ENCODE data around the gene DGCR8.
A peak's percentile ranks its signal among the peaks of the same experiment; 100 is the strongest.

Gene DGCR8

DNA sequence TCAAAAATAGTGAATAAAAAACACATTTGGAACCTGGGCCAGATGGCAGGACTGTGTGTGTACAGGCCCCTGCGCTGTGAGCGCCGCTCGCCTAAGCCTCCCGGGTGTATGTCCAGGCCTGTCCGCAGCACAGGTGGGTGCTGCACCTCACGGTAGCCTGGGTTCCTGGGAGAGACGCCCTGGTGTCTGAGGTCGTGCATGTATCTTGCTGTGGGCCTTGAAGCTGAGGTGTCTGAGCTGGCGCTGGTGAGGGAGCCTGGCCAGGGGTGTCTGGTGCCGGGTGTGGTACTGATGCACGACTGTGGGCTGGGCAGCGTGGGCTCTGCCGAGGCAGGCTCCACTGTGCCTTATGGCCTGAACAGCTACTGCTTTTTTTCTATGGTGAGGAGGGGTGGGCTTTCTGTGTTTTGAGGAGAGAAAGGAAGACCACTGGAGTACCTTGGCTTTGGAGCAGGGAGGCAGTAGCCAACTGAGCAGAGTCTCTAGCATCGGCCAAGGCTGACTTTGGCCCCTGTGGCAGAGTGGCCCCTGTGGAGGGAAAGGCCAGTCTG, 47.4 kb downstream of the DGCR8 start:
- no peak for DNase-seq

DNA sequence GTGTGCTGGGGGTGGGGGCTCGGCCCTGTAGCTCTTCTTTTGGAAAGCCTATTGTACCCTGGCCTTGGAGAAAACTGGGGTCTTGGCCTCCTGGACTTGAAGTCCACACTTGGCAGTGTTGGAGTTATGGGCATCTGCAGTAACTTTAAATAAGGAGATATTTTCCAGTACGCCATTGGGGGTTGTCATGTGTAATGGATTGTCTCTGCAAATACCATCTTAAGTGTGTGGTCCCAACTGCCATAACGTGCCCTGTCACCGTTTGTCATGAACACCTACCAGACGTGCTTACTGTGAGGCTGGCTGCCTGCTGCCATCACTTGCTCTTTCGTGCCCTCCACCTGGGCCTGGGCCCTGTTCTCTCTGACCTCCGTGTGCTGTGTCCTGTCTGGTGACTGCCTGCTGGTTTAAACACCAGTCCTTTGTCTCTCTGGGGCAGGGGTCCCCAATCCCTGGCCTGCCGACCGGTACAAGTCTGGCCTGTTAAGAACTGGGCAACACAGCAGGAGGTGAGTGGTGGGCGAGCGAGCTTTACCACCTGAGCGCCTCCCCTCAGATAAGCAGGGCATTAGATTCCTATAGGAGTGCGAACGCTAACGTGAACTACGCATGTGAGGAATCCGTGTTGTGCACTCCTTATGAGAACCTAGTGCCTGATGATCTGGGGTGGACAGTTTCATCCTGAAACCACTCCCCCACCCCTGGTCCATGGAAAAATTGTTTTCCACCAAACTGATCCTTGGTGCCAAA, 48.0 kb downstream of the DGCR8 start:
- no peak for DNase-seq

DNA sequence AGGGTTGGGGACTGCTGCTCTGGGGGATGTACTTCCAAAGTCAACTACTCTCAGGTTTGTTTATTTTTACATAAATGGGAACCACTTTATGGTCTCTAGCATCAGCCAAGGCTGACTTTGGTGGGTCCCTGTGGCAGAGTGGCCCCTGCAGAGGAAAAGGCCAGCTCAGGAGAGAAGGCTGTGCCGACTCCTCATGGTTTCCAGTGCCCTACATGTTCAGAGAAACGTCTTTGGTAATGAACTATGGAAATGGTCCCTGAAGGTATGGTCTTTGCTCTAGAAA, 48.5 kb downstream of the DGCR8 start:
- DNase-seq, result no peak

DNA sequence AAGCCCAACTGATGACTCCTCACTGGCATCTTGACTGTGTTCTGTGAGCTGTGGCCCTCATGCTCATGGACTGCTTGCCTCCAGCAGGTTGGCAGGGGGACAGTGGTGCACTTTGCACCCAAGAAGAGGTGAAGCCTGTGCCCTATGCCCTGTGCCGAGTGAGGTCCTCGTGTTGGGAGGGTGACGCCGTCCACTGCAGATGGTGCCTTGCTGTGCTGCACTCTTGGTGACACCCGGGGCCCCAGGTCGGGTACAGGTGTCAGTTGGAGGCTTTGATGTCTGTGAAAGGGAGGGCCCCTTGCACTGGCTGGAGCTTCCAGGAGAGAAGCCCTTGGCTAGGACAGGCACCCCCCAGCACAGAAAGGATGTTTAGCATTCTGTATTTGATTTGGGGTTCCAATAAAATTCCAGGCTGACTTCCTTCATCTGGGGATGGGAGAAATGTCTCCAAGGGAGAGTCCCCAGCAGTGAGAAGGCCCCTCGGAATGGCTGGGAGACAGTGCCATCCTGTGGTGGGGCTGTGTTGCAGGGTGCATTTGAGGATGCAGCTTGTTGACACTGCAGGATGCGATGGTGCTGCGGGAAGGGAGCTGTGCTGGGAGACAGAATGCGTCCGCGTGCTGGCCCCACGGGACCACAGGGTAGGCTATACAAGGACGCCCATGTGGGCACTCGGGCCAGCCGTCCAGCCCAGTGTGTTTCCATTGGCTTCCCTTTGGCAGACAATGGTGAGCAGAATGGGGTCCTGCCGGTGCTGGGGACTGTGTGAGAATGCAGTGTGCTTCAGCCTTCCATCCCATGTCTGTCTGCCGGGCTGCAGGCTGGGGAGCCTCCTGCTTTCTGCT, 49.1 kb downstream of the DGCR8 start:
- DNase-seq, result no peak

DNA sequence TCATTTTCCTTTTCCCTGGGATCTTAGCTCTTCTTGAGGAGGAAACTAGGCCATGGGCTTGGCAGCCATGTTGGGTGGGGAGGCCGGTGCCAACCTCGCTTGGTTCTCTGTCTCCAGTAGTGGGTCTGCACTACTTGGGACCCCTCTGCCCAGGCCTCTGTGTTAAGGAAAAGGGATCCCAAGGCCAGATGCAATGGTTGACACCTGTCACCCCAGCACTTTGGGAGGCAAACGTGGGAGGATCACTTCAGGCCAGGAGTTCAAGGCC, 49.6 kb downstream of the DGCR8 start:
- DNase-seq, result no peak

DNA sequence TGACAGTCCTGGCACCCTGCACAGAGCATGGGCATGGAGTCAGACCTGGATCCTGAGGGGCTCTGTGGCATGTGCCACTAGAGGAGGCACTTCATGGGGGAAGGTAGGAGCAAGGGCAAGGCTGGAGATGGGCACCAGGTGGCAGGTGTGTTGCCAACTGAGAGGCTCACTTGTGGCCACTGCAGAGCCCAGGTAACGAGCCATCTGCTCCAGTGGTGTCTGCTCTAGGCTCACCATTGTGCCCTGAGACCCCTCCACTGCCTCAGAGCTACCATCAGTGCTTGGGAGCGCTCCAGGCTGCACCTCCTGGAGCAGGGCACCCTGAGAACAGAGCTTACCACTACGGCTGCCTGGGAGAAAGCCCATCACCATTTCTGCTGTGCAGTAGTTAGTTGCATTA, 50.3 kb downstream of the DGCR8 start:
- no peak for DNase-seq

DNA sequence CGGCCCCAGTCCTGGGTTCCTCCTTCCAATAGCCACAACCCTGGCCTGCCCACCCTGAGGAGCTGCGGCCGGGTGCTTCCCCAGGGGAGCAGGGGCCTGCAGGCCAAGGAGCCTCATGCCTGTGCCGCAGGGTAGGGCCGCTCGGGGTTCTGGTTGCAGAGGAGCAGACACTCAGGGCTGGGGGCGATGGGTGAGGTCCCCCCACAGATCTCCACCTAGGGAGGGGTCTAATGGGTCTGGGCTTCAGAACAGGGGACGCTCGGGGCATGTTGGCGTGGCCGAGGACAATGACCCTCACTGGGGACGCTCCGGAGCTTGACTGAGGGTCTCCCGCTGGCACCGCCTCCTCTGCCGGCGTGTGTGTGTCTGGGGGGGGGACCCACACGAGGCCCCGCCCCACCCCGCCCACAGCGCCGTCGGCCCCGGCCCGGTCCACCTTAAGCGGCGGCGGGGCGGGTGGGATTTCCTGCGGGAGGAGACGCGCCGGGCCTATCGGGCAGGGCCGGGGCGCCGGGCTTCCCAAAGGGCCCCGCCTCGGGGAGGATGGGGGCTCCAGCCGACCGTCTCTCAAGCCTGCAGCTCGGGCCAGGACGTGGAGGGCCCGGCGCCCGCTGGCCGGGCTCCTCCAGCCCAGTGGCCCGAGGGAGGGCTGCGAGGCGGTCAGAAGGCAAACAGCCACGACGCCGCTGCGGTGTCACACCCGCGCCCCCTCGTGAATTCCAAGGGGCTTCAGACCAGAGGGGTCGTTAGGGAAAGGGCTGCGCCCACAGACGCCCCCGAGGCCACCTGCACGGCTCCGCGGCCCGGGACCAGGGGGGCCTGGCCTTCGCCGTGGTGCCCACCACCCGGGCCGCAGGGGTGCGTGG, 50.9 kb downstream of the DGCR8 start:
- DNase-seq, result peak; percentile 89

DNA sequence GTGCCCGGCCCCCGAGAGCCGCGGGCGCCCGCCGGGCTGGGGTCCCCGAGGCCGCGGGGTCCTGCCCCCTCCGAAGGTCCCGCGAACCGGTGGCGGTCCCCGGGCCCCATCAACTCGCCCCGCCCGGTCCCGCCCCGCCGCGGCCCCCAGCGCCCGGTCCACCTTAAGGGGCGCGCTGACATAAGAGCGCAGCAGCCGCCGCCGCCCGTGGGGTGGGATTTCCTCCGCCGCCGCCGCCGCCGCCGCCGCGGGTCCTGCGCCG, 51.5 kb downstream of the DGCR8 start, which contains the start of gene ZDHHC8:
ZDHHC8 (plus strand) TSS at position 208 of the 262 bp plus-strand sequence. CDS start 144 bp downstream, outside the sequence.
- DNase-seq, result peak; percentile 26

DNA sequence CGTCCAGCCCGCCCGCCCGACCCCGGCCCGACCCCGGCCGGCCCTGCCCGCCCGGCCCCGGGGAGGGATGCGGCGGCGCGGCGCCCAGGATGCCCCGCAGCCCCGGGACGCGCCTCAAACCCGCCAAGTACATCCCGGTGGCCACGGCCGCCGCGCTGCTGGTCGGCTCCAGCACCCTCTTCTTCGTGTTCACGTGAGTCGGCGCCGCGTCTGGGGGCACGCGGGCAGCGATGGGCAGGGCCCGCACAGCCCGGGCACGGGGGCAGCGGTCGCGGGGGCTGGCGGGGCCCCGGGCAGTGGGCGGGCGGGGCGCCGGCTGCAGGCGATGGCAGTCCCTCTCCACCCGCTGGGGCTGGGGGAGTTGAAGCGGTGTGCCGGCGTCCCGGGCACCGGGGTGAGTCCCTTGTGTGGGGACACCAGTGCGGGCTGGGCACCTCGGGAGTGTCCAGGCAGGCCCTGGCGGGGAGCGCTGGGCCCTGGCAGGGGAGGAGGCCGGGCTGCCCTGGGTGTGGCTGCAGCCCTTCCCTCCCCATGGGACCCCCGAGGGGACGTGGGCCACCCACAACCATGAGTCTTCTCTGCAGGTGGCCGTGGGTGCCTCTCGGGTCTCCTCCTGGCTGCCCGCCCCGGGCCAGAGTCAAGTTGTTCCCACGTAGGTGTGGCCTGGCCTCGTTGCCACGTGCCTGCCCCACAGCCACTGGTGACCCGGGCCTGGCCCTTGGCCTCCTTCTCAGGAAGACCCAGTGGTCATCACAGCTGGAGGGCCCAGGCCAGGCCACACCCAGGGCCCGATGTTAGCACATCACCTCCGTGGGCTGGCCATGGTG, 52.0 kb downstream of the DGCR8 start:
- DNase-seq, result no peak

DNA sequence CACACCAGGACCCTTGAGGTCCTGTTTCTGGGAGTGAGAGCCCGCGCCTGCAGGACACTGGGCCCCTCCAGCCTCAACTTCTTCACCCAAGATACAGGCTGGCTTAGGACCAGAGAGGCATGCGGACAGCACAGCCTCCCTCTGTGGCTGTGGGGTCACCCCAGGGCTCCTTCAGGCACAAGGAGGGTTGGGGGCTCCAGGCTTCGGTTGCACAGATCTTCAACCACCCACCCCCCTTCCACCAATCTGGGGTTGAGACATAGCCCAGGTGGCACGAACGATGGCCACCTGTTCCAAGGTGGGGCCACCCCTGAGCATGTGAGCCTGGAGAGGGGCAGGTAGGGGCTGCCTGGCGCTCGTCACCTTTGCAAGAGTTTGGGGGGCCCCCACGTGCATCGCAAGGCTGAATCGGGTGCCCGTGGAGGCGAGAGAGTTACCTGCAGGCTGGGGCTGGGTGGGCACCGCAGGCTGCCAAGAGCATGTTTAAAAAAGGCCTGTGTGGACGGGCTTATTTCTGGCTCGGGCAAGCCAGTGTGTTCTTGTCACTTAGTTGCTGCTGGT, 52.7 kb downstream of the DGCR8 start:
- no peak for DNase-seq

DNA sequence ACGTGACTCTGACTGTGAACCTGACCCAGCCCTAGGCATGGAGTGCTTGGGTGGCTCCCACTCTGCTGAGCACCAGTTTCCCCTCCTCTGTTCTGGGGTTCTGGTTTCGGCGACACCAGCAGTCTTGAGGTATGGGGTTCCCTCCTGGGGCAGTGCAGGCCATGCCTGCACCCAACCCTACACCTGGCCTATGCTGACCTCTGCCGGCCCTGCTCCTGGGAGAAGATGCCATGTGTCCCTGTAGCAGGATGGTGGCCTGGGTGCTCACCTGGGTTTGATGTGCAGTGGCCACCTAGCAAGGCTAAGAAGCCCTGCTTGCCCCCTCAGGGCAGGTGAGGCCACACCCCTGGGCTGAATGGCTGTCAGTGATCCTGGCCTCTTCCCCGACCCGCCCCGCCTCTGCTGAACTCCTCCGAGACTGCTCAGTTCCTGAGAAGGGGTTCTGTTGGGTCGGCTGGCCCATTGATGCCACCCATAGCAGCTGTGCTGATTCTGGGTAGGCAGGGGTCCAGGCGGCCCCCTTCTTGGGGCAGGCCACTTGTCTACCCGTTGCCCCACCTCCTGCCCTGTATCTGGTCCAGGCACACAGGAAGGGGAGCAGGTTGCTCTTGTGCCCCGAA, 54.0 kb downstream of the DGCR8 start:
- no peak for DNase-seq

DNA sequence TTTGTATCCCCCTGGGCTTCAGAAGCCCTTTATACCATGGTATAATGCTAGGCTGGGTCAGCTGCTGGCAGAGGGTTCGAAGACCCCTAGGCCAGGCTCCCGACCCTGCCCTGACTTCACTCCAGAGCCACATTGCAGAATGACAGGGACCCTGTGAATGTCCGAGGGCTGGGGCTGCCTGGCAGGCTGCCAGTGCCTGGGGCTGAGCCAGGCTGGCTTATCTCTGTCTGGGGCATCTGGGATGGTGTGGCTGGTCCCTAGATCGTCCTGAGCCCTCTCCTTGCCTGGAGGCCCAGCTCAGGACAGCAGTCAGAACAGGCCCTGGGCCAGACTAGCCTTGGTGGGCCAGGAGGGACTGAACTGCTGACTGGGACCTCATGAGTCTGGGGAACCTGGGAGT, 55.2 kb downstream of the DGCR8 start:
- no peak for DNase-seq

DNA sequence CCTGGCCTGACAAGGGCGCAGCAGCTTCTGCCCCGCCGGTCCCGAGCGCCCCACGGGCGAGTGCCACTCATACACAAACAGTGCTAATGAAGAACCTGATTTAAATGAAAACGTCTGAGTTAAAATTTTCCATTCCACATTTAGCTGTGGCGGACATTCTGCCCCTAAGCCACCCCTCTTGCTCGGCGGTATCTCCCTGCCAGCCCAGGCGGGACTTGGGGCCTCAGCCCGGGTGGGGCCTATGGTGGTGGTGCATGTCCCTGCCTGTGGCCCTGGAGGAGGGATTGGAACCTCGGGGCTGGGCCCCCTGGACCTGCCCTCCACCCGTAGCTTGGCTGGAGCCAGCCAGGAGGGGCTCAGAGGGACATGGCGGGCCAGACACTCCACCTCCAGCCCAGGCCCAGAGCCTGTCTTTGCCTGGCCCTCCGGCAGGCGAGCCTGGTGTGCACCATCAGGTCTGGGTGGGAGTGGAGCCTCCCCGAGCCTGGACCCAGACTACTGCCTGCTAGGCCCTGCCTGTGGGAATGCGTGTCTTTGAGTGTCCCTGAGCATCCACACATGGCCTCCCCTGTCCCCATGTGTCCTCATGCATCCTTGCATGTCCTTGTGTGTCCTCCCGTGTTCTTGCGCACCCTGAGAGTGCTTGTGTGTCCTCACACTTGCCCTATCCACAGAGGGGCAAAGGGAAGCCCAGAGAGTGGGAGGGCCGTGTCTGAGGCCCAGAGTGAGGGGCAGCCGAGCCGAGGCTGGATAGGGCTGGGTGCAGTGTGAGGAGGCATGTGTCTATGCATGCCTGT, 56.0 kb downstream of the DGCR8 start:
- no peak for DNase-seq

DNA sequence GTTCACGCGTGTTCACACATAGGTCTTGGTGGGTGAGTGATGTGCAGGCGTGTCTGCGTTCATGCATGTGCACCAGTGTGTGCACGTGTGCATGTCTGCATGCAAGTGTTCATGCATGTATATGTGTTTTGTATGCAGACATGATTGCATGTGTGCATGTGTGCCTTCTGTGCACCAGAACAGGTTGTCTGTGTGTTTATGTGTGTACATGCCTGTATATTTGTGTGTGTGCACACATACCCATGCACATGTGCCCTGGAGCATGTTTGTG, 56.5 kb downstream of the DGCR8 start:
- DNase-seq, result no peak

DNA sequence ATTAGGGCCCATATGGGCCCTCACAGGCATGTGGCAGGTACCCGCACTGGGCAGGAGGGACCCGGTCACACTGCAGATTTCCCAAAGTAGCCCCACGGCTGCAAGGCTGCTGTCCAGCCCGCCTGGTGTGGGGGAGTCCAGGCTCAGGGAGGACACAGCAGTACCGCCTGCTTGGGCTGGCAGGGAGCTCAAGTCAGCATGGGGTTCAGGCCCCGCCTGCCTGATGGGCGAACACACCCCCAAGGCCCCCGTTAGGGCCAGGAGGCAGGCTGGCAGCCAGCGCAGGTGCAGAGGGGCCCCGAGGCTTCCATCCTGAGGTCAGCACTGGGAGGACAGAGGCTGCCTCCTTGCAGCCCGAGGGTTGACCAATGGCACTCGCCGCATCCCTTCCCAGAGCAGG, 57.1 kb downstream of the DGCR8 start:
- no peak for DNase-seq

DNA sequence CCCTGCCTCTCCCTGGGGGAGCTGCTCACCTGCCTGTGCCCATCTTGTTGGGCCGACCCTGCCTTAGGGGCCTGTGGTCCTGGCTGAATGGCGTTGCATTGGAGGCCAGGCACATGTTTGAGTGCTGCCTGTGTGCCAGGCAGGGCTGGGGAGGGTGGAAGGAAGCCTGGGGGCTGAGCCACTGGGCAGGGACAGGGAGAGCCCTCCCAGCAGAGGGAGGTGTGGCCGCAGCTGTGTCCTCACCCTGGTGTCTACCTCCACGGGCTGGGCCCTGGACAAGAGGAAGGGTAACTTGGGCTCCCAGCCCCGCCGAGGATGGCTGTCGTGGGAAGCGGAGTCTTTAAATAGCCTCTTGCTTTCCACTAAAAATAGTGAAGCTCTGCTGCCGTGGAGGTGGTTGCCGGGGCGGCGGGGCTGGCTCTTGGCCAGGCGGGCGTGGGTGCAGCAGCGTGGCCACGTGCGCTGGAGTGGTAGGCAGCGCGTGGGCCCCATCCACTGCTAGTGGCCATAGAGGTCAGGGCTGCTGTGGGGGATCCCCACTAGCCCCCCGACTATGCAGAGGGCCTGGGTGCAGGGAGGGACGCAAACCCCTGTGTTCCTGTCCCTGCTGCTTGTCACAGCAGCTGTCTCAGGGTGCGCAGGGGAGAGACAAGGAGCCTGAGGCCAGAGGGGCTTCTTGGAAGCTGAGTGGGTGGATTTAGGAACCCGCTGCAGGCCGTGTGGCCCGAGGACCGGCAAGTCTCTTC, 57.8 kb downstream of the DGCR8 start:
- DNase-seq, result no peak

DNA sequence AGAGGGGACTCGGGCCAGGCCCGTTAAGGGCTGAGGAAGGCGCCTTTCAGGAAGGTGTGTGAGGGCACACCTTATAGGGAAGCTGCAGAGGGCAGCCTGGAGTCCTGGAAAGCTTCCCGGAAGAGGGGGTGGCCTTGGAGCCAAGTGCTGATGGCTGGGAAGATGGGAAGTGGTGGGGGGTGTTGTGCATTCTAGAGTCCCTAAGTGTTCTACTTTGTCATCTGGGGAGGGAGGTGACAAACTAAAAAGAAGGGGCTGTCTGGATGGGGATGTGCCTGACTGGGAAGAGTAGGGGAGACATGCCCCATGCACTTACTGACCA, 58.3 kb downstream of the DGCR8 start:
- no peak for DNase-seq

DNA sequence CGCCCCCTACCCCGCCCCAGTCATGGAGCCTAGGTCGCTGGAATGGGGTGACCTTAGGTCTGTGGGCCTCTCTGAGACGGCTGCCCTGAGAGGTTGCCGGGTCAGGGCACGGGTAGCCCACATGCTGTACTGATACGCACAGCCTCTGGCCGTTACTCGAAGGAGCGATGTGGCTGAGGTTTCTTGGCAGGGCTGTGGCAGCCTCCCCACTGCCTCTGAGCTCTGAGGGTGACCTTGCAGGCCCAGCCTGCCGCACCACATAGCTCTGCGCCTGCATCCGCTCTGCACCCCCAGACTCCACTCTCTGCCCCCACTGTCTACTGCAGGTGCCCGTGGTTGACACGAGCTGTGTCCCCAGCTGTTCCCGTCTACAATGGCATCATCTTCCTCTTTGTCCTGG, 58.8 kb downstream of the DGCR8 start:
- DNase-seq, result no peak

DNA sequence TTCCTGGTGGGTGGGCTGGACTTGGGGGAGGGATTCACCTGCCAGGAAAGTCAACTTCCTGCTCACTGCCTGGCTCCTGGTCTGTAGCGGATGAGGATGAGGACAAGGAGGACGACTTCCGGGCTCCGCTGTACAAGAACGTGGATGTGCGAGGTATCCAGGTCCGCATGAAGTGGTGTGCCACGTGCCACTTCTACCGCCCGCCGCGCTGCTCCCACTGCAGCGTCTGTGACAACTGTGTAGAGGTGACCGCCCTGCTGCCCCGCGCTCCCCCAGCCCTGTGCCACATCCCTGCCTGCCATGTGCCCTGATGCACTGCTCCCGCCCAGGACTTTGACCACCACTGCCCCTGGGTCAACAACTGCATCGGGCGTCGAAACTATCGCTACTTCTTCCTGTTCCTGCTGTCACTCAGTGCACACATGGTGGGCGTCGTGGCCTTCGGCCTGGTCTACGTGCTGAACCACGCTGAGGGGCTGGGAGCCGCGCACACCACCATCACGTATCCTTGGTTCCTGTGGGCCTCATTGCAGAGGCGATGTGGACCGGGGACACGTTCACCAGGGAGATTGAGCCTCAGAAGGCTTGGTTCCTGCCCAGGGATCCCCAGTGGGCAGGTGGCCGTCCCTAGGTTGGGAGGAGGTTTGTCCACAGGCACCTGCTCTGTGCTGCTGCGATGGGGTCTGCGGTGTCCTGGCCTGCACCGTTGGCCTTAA, 59.5 kb downstream of the DGCR8 start:
- DNase-seq, result no peak

DNA sequence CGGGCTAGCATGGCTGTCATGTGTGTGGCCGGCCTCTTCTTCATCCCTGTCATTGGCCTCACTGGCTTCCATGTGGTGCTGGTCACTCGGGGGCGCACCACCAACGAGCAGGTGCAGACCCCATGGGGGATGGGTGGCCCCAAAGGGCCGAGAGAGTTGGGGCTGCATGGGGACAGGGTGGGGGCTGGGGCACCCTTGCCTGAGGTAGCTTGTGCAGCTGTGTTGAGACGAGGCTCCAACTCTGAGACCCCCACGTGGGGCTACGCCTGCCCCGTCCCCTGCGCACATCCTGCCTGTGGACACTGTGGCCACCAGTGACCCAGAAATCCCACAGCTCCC, 60.0 kb downstream of the DGCR8 start:
- DNase-seq, result no peak
